Measurements from ENCODE around the gene PLXNB1. TPM values are rescaled to one million over a fixed set of nuclear protein-coding genes. Genes with fewer than 3 reads are reported as not detected.

Gene PLXNB1
- total and polyA plus RNA-seq, 2 of the 13 experiments (the other 11 are each of a cell fraction or from before 2014, with no cell fraction given): 86.0 to 143 TPM

GRCh38 chr3:48439820-48440589 lies 10.1 kb upstream of the PLXNB1 start, which contains the start of the genes CCDC51 and TMA7 (continued):
- TF ChIP-seq KIAA2018 (CRISPR knock-in tag; IDR thresholded peaks at IDR 0.05; ENCODE audit: borderline replicate concordance): no peak
- TF ChIP-seq SMC3 (IDR thresholded peaks at IDR 0.05; ENCODE audit: low read length): no peak
- TF ChIP-seq MZF1 (CRISPR knock-in tag; IDR thresholded peaks at IDR 0.05; ENCODE audit: borderline replicate concordance): peak; percentile 95
- TF ChIP-seq FOXC1 (CRISPR knock-in tag; IDR thresholded peaks at IDR 0.05; ENCODE audit: borderline replicate concordance): 0 out of 2 replicates have a peak, but pooled peaks have one; percentile 54
- no peak for TF ChIP-seq ZNF33A (CRISPR knock-in tag; IDR thresholded peaks at IDR 0.05; ENCODE audit: borderline replicate concordance)
- no peak for TF ChIP-seq HNRNPH1 (optimal IDR thresholded peaks at IDR 0.05; ENCODE audit: low read depth, low read length)
- no peak for TF ChIP-seq GTF3A (CRISPR knock-in tag; conservative IDR thresholded peaks at IDR 0.05)
- peak; percentile 98 for TF ChIP-seq ZNF687 (CRISPR knock-in tag; IDR thresholded peaks at IDR 0.05)
- TF ChIP-seq CHD2 (IDR thresholded peaks at IDR 0.05; ENCODE audit: low read depth, low read length): peak; percentile 63; the same call in 1 of the 2 replicates
- TF ChIP-seq BRD4 (CRISPR knock-in tag; IDR thresholded peaks at IDR 0.05): peak; percentile 23; the same call in 1 of the 2 replicates
- peak; percentile 70 for TF ChIP-seq PHF5A (CRISPR knock-in tag; IDR thresholded peaks at IDR 0.05; ENCODE audit: low read depth, unreplicated experiment)
- TF ChIP-seq PHF20 (CRISPR knock-in tag; IDR thresholded peaks at IDR 0.05): peak; percentile 95
- peak; percentile 93 for TF ChIP-seq ETV5 (CRISPR knock-in tag; IDR thresholded peaks at IDR 0.05; ENCODE audit: borderline replicate concordance)
- TF ChIP-seq ZNF501 (CRISPR knock-in tag; IDR thresholded peaks at IDR 0.05): peak; percentile 97
- TF ChIP-seq ZNF331 (CRISPR knock-in tag; IDR thresholded peaks at IDR 0.05): peak; percentile 77

All from HepG2 (cell line).